ENCODE measurements around the gene TXNRD2.

The TXNRD2 gene

GRCh38 chr22:19921544-19922081 lies 20.0 kb downstream of the TXNRD2 start:
- Mint-ChIP-seq H3K4me3 (no peak overlapping the region), H3K4me1 (ENCODE audit: low read depth in 2 of 2) (peaks cover 0 to 8% of the 10 kb centered on the region in 2 donors), H3K9me3 (no peaks in the 10 kb centered on the region), H3K27me3 (no peaks in the 10 kb centered on the region), H3K27ac (no peak overlapping the region), H3K36me3 (ENCODE audit: insufficient read depth) (peaks cover 13% of the 10 kb centered on the region)
- no peak for DNase-seq
- no peak for ATAC-seq (replicated peaks)

- Mint-ChIP-seq H3K4me1 (ENCODE audit: low read depth in 2 of 2) (peaks cover 0 to 8% of the 10 kb centered on the region in 2 donors), H3K27ac (no peak overlapping the region), H3K4me3 (no peak overlapping the region), H3K9me3 (no peaks in the 10 kb centered on the region), H3K36me3 (ENCODE audit: insufficient read depth) (peaks cover 19% of the 10 kb centered on the region), H3K27me3 (no peaks in the 10 kb centered on the region)
- no peak for DNase-seq
- ATAC-seq (replicated peaks): no peak
Observed at GRCh38 chr22:19919701-19920363, 21.8 kb downstream of the TXNRD2 start.

GRCh38 chr22:19918332-19919106 lies 23.1 kb downstream of the TXNRD2 start:
- DNase-seq (no peak), ATAC-seq (replicated peaks) (no peak)
- peaks cover 25% of the 10 kb centered on the region for H3K36me3 Mint-ChIP-seq (ENCODE audit: insufficient read depth)
- H3K27me3 Mint-ChIP-seq: no peaks in the 10 kb centered on the region
- H3K27ac Mint-ChIP-seq: no peak overlapping the region
- H3K4me3 Mint-ChIP-seq: no peak overlapping the region
- no peaks in the 10 kb centered on the region for H3K9me3 Mint-ChIP-seq
- H3K4me1 Mint-ChIP-seq (ENCODE audit: low read depth in 2 of 2): peaks cover 0 to 8% of the 10 kb centered on the region in 2 donors

- no peaks in the 10 kb centered on the region for H3K9me3 Mint-ChIP-seq
- DNase-seq: no peak
- H3K4me3 Mint-ChIP-seq: no peak overlapping the region
- H3K27ac Mint-ChIP-seq: peak overlapping the region in 1 of 2 donors; percentile 38
- H3K27me3 Mint-ChIP-seq: no peaks in the 10 kb centered on the region
- no peak for ATAC-seq (replicated peaks)
- peaks cover 0 to 8% of the 10 kb centered on the region in 2 donors for H3K4me1 Mint-ChIP-seq (ENCODE audit: low read depth in 2 of 2)
- H3K36me3 Mint-ChIP-seq (ENCODE audit: insufficient read depth): peaks cover 25% of the 10 kb centered on the region
Observed at GRCh38 chr22:19917389-19918138, 24.1 kb downstream of the TXNRD2 start.

- ATAC-seq (replicated peaks) (no peak), DNase-seq (no peak)
- peaks cover 0 to 7% of the 10 kb centered on the region in 2 donors for H3K4me1 Mint-ChIP-seq (ENCODE audit: low read depth in 2 of 2)
- H3K36me3 Mint-ChIP-seq (ENCODE audit: insufficient read depth): peaks cover 25% of the 10 kb centered on the region
- H3K27me3 Mint-ChIP-seq: no peaks in the 10 kb centered on the region
- no peaks in the 10 kb centered on the region for H3K9me3 Mint-ChIP-seq
- H3K4me3 Mint-ChIP-seq: no peak overlapping the region
- no peak overlapping the region for H3K27ac Mint-ChIP-seq
Observed at GRCh38 chr22:19916941-19917340, 24.7 kb downstream of the TXNRD2 start.

- ATAC-seq (replicated peaks): no peak
- no peak overlapping the region for H3K4me3 Mint-ChIP-seq
- no peaks in the 10 kb centered on the region for H3K27me3 Mint-ChIP-seq
- no peak overlapping the region for H3K27ac Mint-ChIP-seq
- peaks cover 27% of the 10 kb centered on the region for H3K36me3 Mint-ChIP-seq (ENCODE audit: insufficient read depth)
- no peaks in the 10 kb centered on the region for H3K4me1 Mint-ChIP-seq (ENCODE audit: low read depth in 2 of 2)
- H3K9me3 Mint-ChIP-seq: no peaks in the 10 kb centered on the region
- DNase-seq: no peak
Observed at GRCh38 chr22:19916006-19916405, 25.6 kb downstream of the TXNRD2 start.

GRCh38 chr22:19915287-19915954 lies 26.2 kb downstream of the TXNRD2 start:
- no peaks in the 10 kb centered on the region for H3K27me3 Mint-ChIP-seq
- H3K9me3 Mint-ChIP-seq: no peaks in the 10 kb centered on the region
- no peaks in the 10 kb centered on the region for H3K4me1 Mint-ChIP-seq (ENCODE audit: low read depth in 2 of 2)
- H3K36me3 Mint-ChIP-seq (ENCODE audit: insufficient read depth): peaks cover 27% of the 10 kb centered on the region
- H3K4me3 Mint-ChIP-seq: no peak overlapping the region
- H3K27ac Mint-ChIP-seq: no peak overlapping the region
- ATAC-seq (replicated peaks): no peak
- DNase-seq: no peak

GRCh38 chr22:19914201-19914943 lies 27.2 kb downstream of the TXNRD2 start:
- no peaks in the 10 kb centered on the region for H3K27me3 Mint-ChIP-seq
- H3K27ac Mint-ChIP-seq: no peak overlapping the region
- peaks cover 23% of the 10 kb centered on the region for H3K36me3 Mint-ChIP-seq (ENCODE audit: insufficient read depth)
- DNase-seq (no peak), ATAC-seq (replicated peaks) (no peak)
- H3K4me1 Mint-ChIP-seq (ENCODE audit: low read depth in 2 of 2): peaks cover 5 to 6% of the 10 kb centered on the region in 2 donors
- no peak overlapping the region for H3K4me3 Mint-ChIP-seq
- no peaks in the 10 kb centered on the region for H3K9me3 Mint-ChIP-seq

- DNase-seq: no peak
- no peaks in the 10 kb centered on the region for H3K9me3 Mint-ChIP-seq
- H3K27ac Mint-ChIP-seq: no peak overlapping the region
- H3K36me3 Mint-ChIP-seq (ENCODE audit: insufficient read depth): peaks cover 23% of the 10 kb centered on the region
- H3K27me3 Mint-ChIP-seq: no peaks in the 10 kb centered on the region
- ATAC-seq (replicated peaks): no peak
- no peak overlapping the region for H3K4me3 Mint-ChIP-seq
- H3K4me1 Mint-ChIP-seq (ENCODE audit: low read depth in 2 of 2): peaks cover 5 to 6% of the 10 kb centered on the region in 2 donors
Observed at GRCh38 chr22:19913337-19913936, 28.2 kb downstream of the TXNRD2 start.

GRCh38 chr22:19912271-19912999 lies 29.2 kb downstream of the TXNRD2 start:
- Mint-ChIP-seq H3K4me3 (no peak overlapping the region), H3K27me3 (no peaks in the 10 kb centered on the region), H3K9me3 (no peaks in the 10 kb centered on the region), H3K27ac (no peak overlapping the region), H3K4me1 (ENCODE audit: low read depth in 2 of 2) (peaks cover 5 to 6% of the 10 kb centered on the region in 2 donors), H3K36me3 (ENCODE audit: insufficient read depth) (peaks cover 20% of the 10 kb centered on the region)
- ATAC-seq (replicated peaks): no peak
- no peak for DNase-seq

- DNase-seq (no peak), ATAC-seq (replicated peaks) (no peak)
- Mint-ChIP-seq H3K4me3 (no peak overlapping the region), H3K27ac (peak overlapping the region in 1 of 2 donors; percentile 59), H3K27me3 (no peaks in the 10 kb centered on the region), H3K9me3 (no peaks in the 10 kb centered on the region), H3K4me1 (ENCODE audit: low read depth in 2 of 2) (peaks cover 5 to 6% of the 10 kb centered on the region in 2 donors), H3K36me3 (ENCODE audit: insufficient read depth) (peaks cover 20% of the 10 kb centered on the region)
Observed at GRCh38 chr22:19911540-19912270, 29.9 kb downstream of the TXNRD2 start.

All from effector memory CD8-positive, alpha-beta T cell (primary cell).